ENCODE results near the gene CCDC57. TPM values are rescaled to one million over a fixed set of nuclear protein-coding genes. Genes with fewer than 3 reads are reported as not detected.

The CCDC57 gene
- polyA plus RNA-seq, 4 donors: 34.6 to 52.4 (median 44.5) TPM

GRCh38 chr17:82098169-82098938, 114.3 kb downstream of the CCDC57 start, which contains the start of gene FASN:
Gene FASN (minus strand): TSS chr17:82098236. CDS start chr17:82096445, 1,791 bp downstream.
- DNase-seq (ENCODE audit: low read depth in 4 of 4, low spot score in 3 of 4): peak; percentile 86 to 90 (median 88)

DNA sequence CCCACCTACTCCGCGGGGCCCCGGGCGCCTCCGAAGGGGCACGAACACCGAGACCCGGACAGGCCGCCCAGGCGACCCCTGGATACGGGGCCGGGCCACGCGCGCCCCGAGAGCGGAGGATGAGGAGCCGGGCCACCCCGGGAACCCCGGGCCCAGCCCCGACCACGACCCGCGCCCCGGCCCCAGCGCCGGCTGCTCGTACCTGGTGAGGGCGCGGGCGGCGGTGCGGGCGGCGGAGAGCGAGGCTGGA, 114.8 kb downstream of the CCDC57 start:
- DNase-seq (ENCODE audit: low read depth in 4 of 4, low spot score in 3 of 4): no peak

- no peak for DNase-seq (ENCODE audit: low read depth in 4 of 4, low spot score in 3 of 4)
Observed at GRCh38 chr17:82097184-82097918, 115.3 kb downstream of the CCDC57 start.

DNA sequence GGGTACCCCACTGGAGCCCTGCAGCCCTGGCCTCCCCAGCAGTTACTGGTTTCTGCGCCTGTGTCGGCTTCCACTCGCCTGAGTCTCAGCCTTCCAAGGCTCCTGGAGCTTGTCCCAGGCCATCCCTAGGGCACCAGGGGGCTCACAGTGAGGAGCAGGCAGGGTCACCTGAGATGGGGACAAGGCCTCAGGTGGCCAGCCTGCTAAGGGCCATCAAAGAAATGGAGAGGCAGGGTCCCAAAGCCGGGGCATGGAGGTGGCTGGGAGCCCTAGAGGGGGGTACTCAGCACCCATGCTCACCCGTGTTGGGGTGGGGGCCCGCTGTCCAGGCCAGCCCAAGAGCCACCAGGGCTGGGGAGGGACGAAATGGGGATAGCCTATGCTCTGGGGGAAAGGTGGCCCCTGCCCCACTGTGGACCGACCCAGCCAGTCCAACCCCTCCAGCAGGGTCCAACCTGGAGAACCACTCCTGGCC, 115.9 kb downstream of the CCDC57 start:
- no peak for DNase-seq (ENCODE audit: low read depth in 4 of 4, low spot score in 3 of 4)

GRCh38 chr17:82095777-82096708, 116.6 kb downstream of the CCDC57 start:
- no peak for DNase-seq (ENCODE audit: low read depth in 4 of 4, low spot score in 3 of 4)

GRCh38 chr17:82094931-82095776, 117.5 kb downstream of the CCDC57 start:
- no peak for DNase-seq (ENCODE audit: low read depth in 4 of 4, low spot score in 3 of 4)

- DNase-seq (ENCODE audit: low read depth in 4 of 4, low spot score in 3 of 4): no peak
Observed at GRCh38 chr17:82092995-82093751, 119.5 kb downstream of the CCDC57 start.

GRCh38 chr17:82092628-82092994, 120.0 kb downstream of the CCDC57 start:
- no peak for DNase-seq (ENCODE audit: low read depth in 4 of 4, low spot score in 3 of 4)

GRCh38 chr17:82092094-82092586, 120.5 kb downstream of the CCDC57 start:
- no peak for DNase-seq (ENCODE audit: low read depth in 4 of 4, low spot score in 3 of 4)

DNA sequence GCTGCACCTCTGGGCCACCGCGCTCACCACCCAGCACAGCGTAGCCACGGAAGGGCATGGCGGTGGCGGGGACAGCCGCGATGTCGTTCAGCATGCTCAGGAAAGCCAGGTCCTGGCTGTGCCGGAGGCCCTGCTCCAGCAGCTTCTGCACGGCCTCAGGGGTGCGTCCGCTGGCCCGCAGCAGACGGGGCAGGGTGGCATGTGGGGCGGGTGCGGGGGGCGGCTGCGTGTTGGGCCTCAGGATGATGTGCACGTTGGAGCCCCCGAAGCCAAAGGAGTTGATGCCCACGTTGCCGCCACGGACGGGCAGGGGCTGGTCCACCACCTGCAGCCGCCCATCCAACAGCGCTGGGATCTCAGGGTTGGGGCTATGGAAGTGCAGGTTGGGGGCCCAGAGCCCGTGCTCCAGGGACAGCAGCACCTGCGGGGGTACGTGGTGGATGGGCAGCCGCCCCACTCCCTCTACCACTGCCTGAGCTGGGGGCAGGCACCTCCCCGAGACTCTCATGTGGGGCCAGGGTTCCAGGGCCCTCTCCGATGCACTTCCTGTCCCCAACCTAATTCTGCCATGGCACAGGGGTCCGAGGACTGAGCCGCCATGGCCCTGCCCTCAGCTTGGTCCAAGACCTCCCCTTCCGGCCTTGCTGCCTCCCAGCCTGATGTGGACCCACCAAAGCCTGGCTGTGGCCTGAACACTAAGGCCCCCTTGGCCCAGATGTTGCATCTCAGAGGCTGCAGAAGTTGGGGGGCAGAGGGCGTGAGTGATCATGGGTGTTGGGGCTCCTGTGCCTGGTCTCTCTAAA, 121.2 kb downstream of the CCDC57 start:
- no peak for DNase-seq (ENCODE audit: low read depth in 4 of 4, low spot score in 3 of 4)

GRCh38 chr17:82090549-82091263, 121.9 kb downstream of the CCDC57 start:
- DNase-seq (ENCODE audit: low read depth in 4 of 4, low spot score in 3 of 4): no peak

DNA sequence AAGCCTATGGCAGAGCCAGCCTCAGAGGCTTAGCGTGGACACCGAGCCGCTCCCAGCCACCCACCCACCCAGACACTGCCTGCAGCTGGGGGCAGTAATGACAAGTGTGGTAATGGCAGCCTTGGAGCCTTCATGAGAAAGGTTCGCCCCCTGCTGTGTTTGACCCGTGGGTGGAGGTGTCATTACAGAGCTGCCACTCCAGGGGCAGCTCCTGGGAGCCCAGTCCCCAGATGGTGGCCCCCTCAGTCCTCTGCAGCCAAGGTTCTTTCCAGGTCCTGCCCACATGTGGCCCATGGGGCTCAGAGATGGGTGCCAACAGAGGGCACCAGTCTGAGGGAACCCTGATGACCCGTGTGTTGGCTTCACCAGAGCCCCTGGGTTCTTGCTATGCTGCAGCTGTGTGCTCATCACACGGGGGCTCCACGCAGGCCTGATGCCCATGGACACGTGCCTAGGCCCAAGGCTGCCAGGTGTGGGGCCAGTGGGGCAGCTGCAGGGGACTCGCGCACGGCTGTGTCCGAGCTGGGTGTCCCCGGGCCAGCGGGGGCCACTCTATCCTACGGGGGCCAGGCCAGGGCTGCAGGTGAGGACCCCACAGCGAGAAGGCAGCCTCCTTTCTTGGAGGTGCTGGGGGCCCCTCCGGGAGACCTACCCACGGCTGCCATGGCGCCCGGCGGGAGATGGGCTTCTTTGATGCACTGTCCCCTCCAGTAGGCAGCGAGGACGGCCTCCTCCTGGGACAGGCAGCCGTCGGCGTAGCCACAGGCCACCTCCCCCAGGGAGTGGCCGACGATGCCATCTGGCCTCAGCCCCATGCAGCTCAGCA, 122.7 kb downstream of the CCDC57 start:
- no peak for DNase-seq (ENCODE audit: low read depth in 4 of 4, low spot score in 3 of 4)

DNA sequence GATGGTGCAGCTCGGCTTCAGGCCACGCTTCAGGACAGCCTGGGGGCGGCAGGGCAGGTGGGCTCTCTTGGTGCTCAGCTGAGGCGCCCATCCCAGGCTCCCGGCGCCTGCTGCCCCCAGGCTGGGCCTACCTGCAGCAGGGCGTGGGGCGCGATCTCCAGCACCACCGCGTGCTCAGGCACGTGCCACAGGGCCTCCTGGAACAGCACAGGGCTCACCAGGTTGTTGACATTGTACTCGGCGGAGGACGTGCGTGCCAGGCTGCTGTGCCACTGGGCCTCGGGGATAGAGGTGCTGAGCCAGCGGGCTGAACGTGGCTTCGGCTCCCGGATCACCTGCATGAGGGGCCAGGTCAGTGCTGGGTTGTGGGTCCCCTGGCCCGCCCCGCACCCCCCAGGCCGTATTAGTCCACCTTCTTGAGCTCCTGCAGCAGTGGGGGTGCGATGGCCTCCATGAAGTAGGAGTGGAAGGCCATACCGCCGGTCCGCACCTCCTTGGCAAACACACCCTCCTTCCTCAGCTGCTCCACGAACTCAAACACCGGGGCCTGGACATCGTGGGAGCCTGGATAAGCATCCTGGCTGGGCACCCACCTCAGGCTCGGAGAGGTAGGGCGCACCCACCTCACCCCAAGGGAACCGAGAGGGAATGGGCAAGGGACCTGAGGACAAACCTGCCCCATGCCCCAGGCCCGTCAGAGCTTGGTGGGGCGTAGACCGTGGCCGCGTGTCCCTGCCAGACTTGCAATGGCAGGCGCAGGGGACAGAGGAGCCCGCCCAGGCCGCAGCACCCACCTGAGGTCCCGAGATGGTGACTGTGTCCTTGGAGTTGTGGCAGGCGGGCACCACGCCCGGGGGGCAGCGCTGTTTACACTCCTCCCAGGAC, 123.6 kb downstream of the CCDC57 start:
- DNase-seq (ENCODE audit: low read depth in 4 of 4, low spot score in 3 of 4): no peak

DNA sequence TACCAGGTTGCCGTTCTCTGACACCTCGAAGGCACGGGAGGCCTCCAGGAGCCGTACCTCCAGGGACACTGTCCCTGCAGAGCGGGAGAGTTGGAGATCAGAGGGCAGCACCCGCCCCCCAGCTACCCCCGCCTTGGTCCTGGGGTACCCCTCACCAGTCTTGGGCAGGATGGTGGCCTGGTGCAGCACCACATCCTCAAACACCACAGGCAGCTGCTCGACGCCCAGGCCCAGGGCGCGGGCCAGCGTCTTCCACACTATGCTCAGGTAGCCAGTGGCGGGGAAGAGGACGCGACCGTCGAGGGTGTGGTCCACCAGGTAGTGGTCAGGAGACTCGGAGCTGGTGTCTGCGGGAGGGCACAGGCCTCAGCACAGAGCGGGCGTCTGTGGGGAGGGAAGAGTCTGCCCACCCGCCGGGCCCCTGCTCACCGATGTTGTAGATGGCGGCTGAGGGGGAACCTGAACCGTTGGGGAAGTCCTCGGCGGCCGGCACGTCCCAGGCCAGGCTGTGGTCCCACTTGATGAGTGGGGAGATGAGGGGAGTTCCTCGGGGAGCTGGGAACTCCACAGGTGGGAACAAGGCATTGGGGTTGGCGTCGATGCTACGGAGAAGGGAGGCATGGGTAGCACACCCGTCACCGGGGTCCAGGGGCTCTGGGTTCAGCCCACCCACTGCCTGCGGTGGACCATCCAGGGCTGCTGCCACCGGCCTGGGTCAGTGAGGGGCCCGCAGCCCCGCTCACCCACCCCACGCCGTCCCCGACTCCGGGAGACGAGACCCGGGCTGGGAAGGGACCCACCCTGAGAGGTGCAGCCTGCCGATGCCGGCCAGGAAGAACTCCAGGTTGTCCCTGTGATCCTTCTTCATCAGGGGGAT, 124.4 kb downstream of the CCDC57 start:
- DNase-seq (ENCODE audit: low read depth in 4 of 4, low spot score in 3 of 4): no peak
